Ovary (tissue), 9 donors: ENCODE measurements around the gene C2orf76. TPM values are rescaled to one million over a fixed set of nuclear protein-coding genes. Genes with fewer than 3 reads are reported as not detected.
"Not testable (repeated sequence)": the region's sequence is repeated elsewhere in the genome, so short reads cannot be mapped to it uniquely, and the experiment has no call there.

ENCODE experiments used
- DNase-seq, 5 donors: peaks; one replicate each; pipeline ENCODE4 v3.0.0-alpha.2; 2019 to 2020
- H3K27ac ChIP-seq, 2 donors: fragments of 200-600 bp; one replicate each; pipeline versions ENCODE4 v1.5.1 to v1.8.0; 2019 to 2022
- H3K27me3 ChIP-seq: fragments of 200-600 bp; one replicate; pipeline ENCODE4 v1.8.0; 2022
- H3K36me3 ChIP-seq: fragments of 200-600 bp; sonication (generic); one replicate; pipeline ENCODE4 v1.5.1; 2019
- H3K4me1 ChIP-seq: one replicate; pipeline ENCODE4 v1.8.1; 2013; ENCODE audit warnings: mild to moderate bottlenecking, moderate library complexity; ENCODE audit not compliant: insufficient read depth
- H3K4me3 ChIP-seq: fragments of 200-600 bp; sonication (generic); one replicate; pipeline ENCODE4 v1.5.1; 2017
- H3K9me3 ChIP-seq, 2 donors: fragments of 200-600 bp in 1 of 2; sonication (generic) in 1 of 2; one replicate each; pipeline versions ENCODE4 v1.5.1 to v1.8.1; 2013 to 2019; ENCODE audit warnings: mild to moderate bottlenecking in 1 of 2, moderate library complexity in 1 of 2
- CTCF ChIP-seq, 3 donors: fragments of 450-650 bp in 2 of 3; fragments of 200-600 bp in 1 of 3; IDR thresholded peaks; one replicate each; pipeline versions ENCODE4 v1.5.1 to v1.8.0; 2016 to 2022; ENCODE audit warnings: antibody characterized with exemption in 3 of 3, mild to moderate bottlenecking in 1 of 3
- EP300 ChIP-seq: sonication (generic); formaldehyde crosslinking; IDR thresholded peaks from one replicate; pipeline ENCODE4 v1.6.1; 2017; ENCODE audit warnings: antibody characterized with exemption
- POLR2A ChIP-seq: fragments of 450-650 bp; IDR thresholded peaks from one replicate; pipeline ENCODE4 v1.6.1; 2017; ENCODE audit warnings: antibody characterized with exemption, mild to moderate bottlenecking, moderate library complexity
- WGBS, 3 donors: extraction: QIAGEN DNeasy Blood & Tissue Kit in 1 of 3; methylation state at CpG; one replicate each; pipeline versions ENCODE4 v1.1.5 to v1.1.7; 2013 to 2017; 5-methylcytosine and 5-hydroxymethylcytosine counted together
- intact Hi-C, 4 donors: fragments of 100-400 bp; cut with DNase I; formaldehyde crosslinking; loops; one replicate each; pipeline versions ENCODE4 v1.11.0 to v1.15.1; 2022 to 2023
- polyA plus RNA-seq, 2 donors: library from polyadenylated mRNA; stranded (reverse); fragments of 200-250 nt in 1 of 2; fragments of 350-450 nt in 1 of 2; fragmentation: Illumina TruSeq in 1 of 2; extraction: RNeasy Lipid Tissue Mini Kit (QIAGEN cat#74804) in 1 of 2; gene quantifications; one replicate each; pipeline ENCODE4 v1.2.3, GENCODE V29; 2013 to 2014
- total RNA-seq, 7 donors: library from RNA; depleted of rRNA in 2 of 7; stranded (reverse); fragments of >200 nt in 2 of 7; fragmentation: NEBNext Ultra II Directional in 3 of 7; extraction: Animal tissue kit (Norgen Biotek cat#: 25700) in 3 of 7; gene quantifications; one replicate each; pipeline versions ENCODE4 v1.1.0 to v1.2.4, GENCODE V29; 2016 to 2023
- donor health status: DM: no; HTN: no; CAD: no; lungs with moderate emphysema.
- donor health status: DM: no; HTN: no; CAD: no.
- donor health status: Bipolar disorder and iron deficiency.
- donor health status: DM: yes; HTN: yes; CAD: no.
- donor health status: DM: no; HTN: no; CAD: no.
- donor health status: DM: yes; HTN: yes; CAD: no.

C2orf76 gene
- total and polyA plus RNA-seq, 9 donors = 12.0 to 24.1 (median 14.1) TPM

GRCh38 chr2:119278946-119279345, 87.7 kb downstream of the C2orf76 start:
- no peaks in the 10 kb centered on the region for H3K9me3 ChIP-seq
- 94 to 97% (median 95%) methylated on average over 6 of the region's 6 CpGs for WGBS, 3 donors
- intact Hi-C loops = no loop called here
- TF ChIP-seq CTCF (IDR thresholded peaks at IDR 0.05) (no peak), EP300 (no peak), POLR2A (no peak)
- H3K36me3 ChIP-seq = no peaks in the 10 kb centered on the region
- H3K4me3 ChIP-seq = no peak overlapping the region
- peaks cover 2% of the 10 kb centered on the region for H3K4me1 ChIP-seq
- no peak overlapping the region for H3K27ac ChIP-seq
- H3K27me3 ChIP-seq = no peaks in the 10 kb centered on the region
- no peak for DNase-seq

DNA sequence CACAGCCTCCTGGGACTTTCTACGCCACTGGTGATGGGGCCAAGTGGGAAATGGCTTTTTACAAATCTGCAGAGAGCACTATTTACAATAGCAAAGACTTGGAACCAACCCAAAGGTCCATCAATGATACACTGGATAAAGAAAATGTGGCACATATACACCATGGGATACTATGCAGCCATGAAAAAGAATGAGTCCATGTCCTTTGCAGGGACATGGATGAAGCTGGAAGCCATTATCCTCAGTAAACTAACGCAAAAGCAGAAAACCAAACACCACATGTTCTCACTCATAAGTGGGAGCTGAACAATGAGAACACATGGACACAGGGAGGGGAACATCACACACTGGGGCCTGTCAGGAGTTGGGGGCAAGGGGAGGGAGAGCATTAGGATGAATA, 88.2 kb downstream of the C2orf76 start:
- DNase-seq, H3K36me3 ChIP-seq, H3K27me3 ChIP-seq, H3K9me3 ChIP-seq, intact Hi-C loops, H3K4me1 ChIP-seq, H3K27ac ChIP-seq, H3K4me3 ChIP-seq: not testable (repeated sequence)
- 93 to 94% (median 94%) methylated on average over 2 of the region's 2 CpGs for WGBS, 3 donors

- H3K9me3 ChIP-seq = no peaks in the 10 kb centered on the region
- no peak overlapping the region for H3K4me3 ChIP-seq
- WGBS, 3 donors = 30 to 47% (median 36%) methylated on average over 8 of the region's 8 CpGs
- intact Hi-C loops = no loop called here
- H3K36me3 ChIP-seq = no peaks in the 10 kb centered on the region
- DNase-seq = no peak
- no peak overlapping the region for H3K27ac ChIP-seq
- TF ChIP-seq POLR2A (no peak), EP300 (no peak), CTCF (IDR thresholded peaks at IDR 0.05) (no peak)
- H3K27me3 ChIP-seq = no peaks in the 10 kb centered on the region
- H3K4me1 ChIP-seq = peaks cover 2% of the 10 kb centered on the region
Observed at GRCh38 chr2:119276864-119277263, 89.8 kb downstream of the C2orf76 start.

- TF ChIP-seq POLR2A (no peak), CTCF (IDR thresholded peaks at IDR 0.05) (no peak), EP300 (no peak)
- no peak for DNase-seq
- no peak overlapping the region for H3K27ac ChIP-seq
- no peak overlapping the region for H3K4me3 ChIP-seq
- H3K36me3 ChIP-seq = no peaks in the 10 kb centered on the region
- H3K27me3 ChIP-seq = no peaks in the 10 kb centered on the region
- intact Hi-C loops = loop anchor here in 1 of 4 donors (10.0 kb wide), 1 partner anchor 243 kb away; no protein-coding TSS in a partner anchor
- H3K9me3 ChIP-seq = no peaks in the 10 kb centered on the region
- no peaks in the 10 kb centered on the region for H3K4me1 ChIP-seq
Observed at GRCh38 chr2:119267604-119268003, 99.0 kb downstream of the C2orf76 start.

GRCh38 chr2:119266091-119266589, 100.5 kb downstream of the C2orf76 start:
- intact Hi-C loops = loop anchor here in 1 of 4 donors (10.0 kb wide), 1 partner anchor 241 kb away; no protein-coding TSS in a partner anchor
- TF ChIP-seq POLR2A (no peak), CTCF (IDR thresholded peaks at IDR 0.05) (no peak), EP300 (no peak)
- Histone ChIP-seq H3K4me1 (no peaks in the 10 kb centered on the region), H3K36me3 (no peaks in the 10 kb centered on the region), H3K4me3 (no peak overlapping the region), H3K27me3 (no peaks in the 10 kb centered on the region), H3K27ac (no peak overlapping the region), H3K9me3 (no peaks in the 10 kb centered on the region)
- 91 to 93% (median 93%) methylated on average over 8 of the region's 8 CpGs for WGBS, 3 donors
- DNase-seq = no peak
